HFFc6 (cell line): ENCODE data around the gene KRTAP10-12. TPM values are rescaled to one million over a fixed set of nuclear protein-coding genes. Genes with fewer than 3 reads are reported as not detected.

Experiments
- DNase-seq: peaks from one replicate; pipeline ENCODE4 v3.0.0-alpha.2; 2018
- H3K27ac Mint-ChIP-seq: 2 replicates; pipeline ENCODE4 v1.8.0; 2020; ENCODE audit warnings: mild to moderate bottlenecking, mixed read lengths
- H3K27me3 Mint-ChIP-seq: 2 replicates; pipeline ENCODE4 v1.8.0; 2021; ENCODE audit warnings: mild to moderate bottlenecking, moderate library complexity, mixed read lengths; ENCODE audit not compliant: insufficient read depth
- H3K36me3 Mint-ChIP-seq: 2 replicates; pipeline ENCODE4 v1.8.0; 2021; ENCODE audit warnings: low read depth, mixed read lengths
- H3K4me1 Mint-ChIP-seq: 2 replicates; pipeline ENCODE4 v1.8.0; 2020; ENCODE audit warnings: low read depth, mixed read lengths
- H3K4me3 Mint-ChIP-seq: 2 replicates; pipeline ENCODE4 v1.8.0; 2020; ENCODE audit warnings: mild to moderate bottlenecking, moderate library complexity, mixed read lengths
- H3K9me3 Mint-ChIP-seq: 2 replicates; pipeline ENCODE4 v1.8.0; 2020; ENCODE audit warnings: mild to moderate bottlenecking, mixed read lengths
- total RNA-seq, 6 experiments: library from RNA; stranded (reverse); fragmentation: NEBNext Ultra II Directional; extraction: Animal tissue kit (Norgen Biotek cat#: 25700); gene quantifications; 2 replicates in 1 of 6; 3 replicates in 5 of 6; pipeline ENCODE4 v1.2.3, GENCODE V29; 2021
- TF ChIP-seq, protein P1 (sequence below): fragments of 200-600 bp; sonication (generic); IDR thresholded peaks from 2 replicates; pipeline ENCODE4 v1.5.0; 2021; ENCODE audit warnings: antibody characterized with exemption, mild to moderate bottlenecking

The KRTAP10-12 gene
- total RNA-seq, 6 experiments from 2014 or later: not detected

DNA sequence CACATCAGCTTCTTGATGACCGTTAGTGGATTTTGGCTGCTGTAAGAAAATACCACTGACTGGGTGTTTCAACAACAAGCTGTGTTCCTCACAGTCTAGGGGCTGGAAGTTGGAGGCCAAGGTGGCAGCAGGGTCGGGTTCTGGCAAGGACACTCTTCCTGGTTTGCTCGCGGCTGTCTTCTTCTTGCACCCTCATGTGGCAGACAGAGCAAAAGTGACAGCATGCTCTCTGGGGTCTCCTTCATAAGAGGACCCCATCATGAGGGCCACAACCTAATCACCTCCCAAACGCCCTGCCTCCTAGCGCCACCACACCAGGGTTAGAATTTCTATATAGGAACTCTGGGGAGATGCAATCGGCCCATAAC, 33.0 kb downstream of the KRTAP10-12 start:
- DNase-seq: no peak
- Mint-ChIP-seq H3K9me3 (no peaks in the 10 kb centered on the region), H3K27ac (no peak overlapping the region), H3K36me3 (no peaks in the 10 kb centered on the region), H3K27me3 (peaks cover 53% of the 10 kb centered on the region), H3K4me1 (no peaks in the 10 kb centered on the region; the same call in 1 of the 2 replicates), H3K4me3 (no peak overlapping the region)
- TF ChIP-seq, protein P1, sequence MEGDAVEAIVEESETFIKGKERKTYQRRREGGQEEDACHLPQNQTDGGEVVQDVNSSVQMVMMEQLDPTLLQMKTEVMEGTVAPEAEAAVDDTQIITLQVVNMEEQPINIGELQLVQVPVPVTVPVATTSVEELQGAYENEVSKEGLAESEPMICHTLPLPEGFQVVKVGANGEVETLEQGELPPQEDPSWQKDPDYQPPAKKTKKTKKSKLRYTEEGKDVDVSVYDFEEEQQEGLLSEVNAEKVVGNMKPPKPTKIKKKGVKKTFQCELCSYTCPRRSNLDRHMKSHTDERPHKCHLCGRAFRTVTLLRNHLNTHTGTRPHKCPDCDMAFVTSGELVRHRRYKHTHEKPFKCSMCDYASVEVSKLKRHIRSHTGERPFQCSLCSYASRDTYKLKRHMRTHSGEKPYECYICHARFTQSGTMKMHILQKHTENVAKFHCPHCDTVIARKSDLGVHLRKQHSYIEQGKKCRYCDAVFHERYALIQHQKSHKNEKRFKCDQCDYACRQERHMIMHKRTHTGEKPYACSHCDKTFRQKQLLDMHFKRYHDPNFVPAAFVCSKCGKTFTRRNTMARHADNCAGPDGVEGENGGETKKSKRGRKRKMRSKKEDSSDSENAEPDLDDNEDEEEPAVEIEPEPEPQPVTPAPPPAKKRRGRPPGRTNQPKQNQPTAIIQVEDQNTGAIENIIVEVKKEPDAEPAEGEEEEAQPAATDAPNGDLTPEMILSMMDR: no peak

DNA sequence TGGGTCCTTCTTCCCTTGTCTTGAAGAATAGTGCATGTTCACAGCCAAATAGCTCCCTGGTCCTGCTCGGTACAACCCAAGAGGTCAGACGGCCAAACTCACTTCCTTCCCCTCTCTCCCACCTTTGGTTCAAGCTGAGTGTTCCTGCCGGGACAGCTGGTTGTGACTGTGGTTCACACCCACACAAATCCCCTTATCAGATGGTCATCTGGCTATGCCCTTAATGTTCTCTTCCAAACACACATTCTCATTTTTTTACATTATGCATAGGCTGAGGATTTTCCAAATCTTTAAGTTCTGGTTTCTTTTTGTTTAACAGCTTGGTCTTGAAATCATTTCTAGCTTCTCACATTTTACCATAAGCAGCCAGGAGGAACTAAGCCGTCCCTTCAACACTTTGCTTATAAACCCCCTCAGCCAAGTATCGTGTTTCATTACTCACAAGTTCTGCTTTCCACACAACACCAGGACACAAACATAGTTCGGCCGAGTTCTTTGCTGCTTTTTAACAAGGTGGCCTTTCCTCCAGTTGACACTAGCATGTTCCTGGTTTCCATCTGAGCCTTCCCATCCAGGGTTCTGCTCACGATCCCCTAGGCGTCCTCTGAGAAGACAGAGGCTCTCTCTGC, 34.1 kb downstream of the KRTAP10-12 start:
- TF ChIP-seq, protein P1: no peak
- Mint-ChIP-seq H3K9me3 (no peaks in the 10 kb centered on the region), H3K36me3 (no peaks in the 10 kb centered on the region), H3K27me3 (peaks cover 52% of the 10 kb centered on the region), H3K4me3 (no peak overlapping the region), H3K27ac (no peak overlapping the region), H3K4me1 (no peaks in the 10 kb centered on the region; the same call in 1 of the 2 replicates)
- no peak for DNase-seq

DNA sequence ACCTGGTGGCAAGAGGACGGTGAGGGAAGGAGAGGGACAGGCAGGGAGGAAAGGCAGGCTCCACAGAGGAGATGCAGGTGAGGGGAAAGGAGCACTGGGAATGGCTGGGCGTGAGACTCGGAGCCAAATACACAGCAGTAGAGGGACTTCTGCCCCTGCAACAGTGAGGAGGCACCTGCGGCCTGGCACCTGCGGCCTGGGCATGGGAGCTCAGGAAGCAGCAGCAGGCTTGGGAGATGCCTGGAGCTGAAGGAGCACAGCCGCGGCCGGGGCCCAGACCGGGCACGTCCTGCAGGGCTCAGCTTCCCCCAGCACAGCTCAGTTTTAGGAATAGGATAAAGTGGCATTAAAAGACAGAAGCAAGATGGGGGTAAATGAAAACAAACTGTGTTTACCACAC, 35.3 kb downstream of the KRTAP10-12 start:
- DNase-seq: no peak
- TF ChIP-seq, protein P1: no peak
- peaks cover 45% of the 10 kb centered on the region for H3K27me3 Mint-ChIP-seq
- H3K36me3 Mint-ChIP-seq: no peaks in the 10 kb centered on the region; the same call in 1 of the 2 replicates
- no peaks in the 10 kb centered on the region; the same call in 1 of the 2 replicates for H3K4me1 Mint-ChIP-seq
- no peak overlapping the region for H3K4me3 Mint-ChIP-seq
- no peak overlapping the region for H3K27ac Mint-ChIP-seq
- peaks cover 2% of the 10 kb centered on the region; the same call in 1 of the 2 replicates for H3K9me3 Mint-ChIP-seq

DNA sequence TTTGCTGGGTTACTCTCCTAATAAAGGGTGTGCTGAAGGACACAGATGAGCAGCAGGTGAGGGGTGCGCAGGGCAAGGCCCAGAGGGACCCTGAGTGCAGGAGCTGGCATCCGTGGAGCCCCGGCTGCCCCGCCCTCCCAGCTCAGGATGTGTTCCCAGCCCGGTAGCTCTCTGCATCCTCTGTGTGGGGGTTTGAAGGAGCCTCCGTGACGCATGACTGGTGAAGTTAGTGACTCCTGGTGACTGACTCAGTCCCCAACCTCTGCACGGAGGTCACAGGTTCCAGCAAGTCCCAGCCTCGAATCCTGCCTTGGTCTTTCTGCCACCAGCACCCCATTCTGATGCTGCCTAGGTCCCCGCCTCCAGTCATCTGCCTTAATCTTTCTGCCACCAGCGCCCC, 36.0 kb downstream of the KRTAP10-12 start:
- no peak overlapping the region for H3K27ac Mint-ChIP-seq
- no peak overlapping the region for H3K4me3 Mint-ChIP-seq
- no peak for DNase-seq
- TF ChIP-seq, protein P1: no peak
- no peaks in the 10 kb centered on the region; the same call in 1 of the 2 replicates for H3K36me3 Mint-ChIP-seq
- peaks cover 9% of the 10 kb centered on the region; the same call in 1 of the 2 replicates for H3K9me3 Mint-ChIP-seq
- H3K4me1 Mint-ChIP-seq: no peaks in the 10 kb centered on the region; the same call in 1 of the 2 replicates
- peaks cover 50% of the 10 kb centered on the region for H3K27me3 Mint-ChIP-seq

DNA sequence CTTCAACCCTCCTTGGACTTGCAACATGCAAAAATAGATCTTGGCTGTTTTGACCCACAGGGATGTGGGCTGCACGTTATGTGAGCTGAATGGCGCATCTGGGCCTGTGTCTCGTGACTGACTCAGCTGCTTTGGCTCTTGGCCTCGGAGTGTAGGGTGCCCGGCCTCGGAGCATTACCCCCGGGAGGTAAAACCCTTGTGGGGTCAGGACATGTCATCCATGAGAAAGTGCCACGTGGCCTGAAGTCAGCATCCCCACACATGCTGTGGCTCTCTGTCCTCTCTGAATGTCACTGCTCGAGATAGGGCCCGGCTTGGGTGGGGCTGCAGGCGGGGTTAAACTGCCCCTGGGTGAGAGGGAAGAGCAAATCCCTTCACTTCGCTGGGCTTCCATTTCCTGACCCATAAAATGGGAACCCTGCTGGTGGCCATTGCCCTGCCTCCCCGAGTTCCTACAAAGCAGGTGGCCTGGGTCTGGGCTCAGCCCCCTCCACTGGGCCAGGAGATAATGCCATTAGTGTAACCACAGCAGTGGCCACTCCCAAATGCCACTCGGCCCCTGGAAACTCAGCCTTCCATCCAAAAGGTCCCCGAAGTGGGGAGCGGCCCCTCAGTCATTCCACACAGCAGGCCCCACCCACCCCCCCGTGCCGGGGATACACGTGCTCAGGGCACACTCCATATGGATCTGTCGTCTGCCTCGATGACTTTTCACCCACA, 37.2 kb downstream of the KRTAP10-12 start:
- TF ChIP-seq, protein P1: no peak
- Mint-ChIP-seq H3K27me3 (peaks cover 45% of the 10 kb centered on the region), H3K27ac (no peak overlapping the region), H3K36me3 (no peaks in the 10 kb centered on the region; the same call in 1 of the 2 replicates), H3K4me1 (no peaks in the 10 kb centered on the region; the same call in 1 of the 2 replicates), H3K4me3 (no peak overlapping the region), H3K9me3 (peaks cover 19% of the 10 kb centered on the region; the same call in 1 of the 2 replicates)
- no peak for DNase-seq
